GM18867 (cell line): Measurements from ENCODE around the gene KIF5C.

Source experiments
- ATAC-seq: cut with Tn5 transposase; IDR thresholded peaks from one replicate; pipeline ENCODE4 v1.9.1; 2021; ENCODE audit warnings: mild to moderate bottlenecking, moderate library complexity; ENCODE audit not compliant: unreplicated experiment

The KIF5C gene

DNA sequence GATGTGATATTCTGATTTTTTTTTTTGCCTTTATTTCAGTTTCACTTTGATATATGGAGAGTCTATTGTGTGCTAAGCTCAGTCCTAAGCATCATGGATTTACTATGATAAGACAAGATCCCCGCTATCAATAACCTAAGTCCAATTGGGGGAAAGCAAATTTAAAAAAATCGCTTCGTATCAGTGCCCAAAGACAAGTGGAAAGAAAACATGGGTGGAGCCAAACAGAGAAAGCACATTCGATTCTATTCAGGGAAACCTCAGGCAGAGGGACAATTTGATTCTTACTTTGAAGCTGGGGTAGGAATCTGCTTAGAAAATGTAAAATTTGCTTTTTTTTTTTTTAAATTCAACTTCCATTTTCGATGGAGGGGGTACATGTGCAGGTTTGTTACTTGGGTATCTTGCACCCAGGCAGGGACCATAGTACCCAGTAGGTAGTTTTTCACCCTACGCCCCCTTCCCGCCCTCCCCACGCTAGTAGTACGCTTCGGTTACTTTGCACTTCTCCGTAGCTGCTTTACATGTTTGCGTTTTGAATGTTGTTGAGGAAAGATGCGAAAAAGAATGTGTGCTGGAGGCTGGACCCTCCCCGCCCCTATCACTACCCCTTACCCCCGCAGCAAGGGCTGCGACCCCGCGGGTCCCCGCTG is 12.4 kb downstream of the KIF5C start:
- no peak for ATAC-seq

DNA sequence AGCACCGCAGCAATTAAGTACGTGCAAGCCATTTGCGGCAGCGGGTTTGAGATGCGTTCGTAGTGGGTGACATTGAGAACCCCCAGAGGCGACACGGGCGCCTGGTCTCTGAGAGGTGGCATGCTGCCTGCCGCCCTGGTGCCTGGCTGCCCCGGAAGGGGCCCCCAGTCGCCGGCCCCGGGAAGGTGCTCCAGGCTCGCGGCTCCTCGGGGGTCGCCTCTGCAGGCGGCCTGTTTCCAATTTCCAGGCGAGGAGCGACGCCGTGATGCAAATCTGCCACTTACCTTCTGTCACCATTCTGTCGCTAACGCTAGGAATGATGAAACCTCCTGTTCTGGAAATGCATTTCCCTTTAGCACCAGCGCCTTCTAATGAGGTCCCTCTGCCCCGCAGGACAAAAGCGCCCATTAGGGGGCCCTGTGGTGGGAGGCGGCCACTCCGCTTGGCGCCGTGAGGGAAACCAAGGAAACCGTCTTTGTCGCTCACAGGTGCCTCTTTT is 13.0 kb downstream of the KIF5C start:
- no peak for ATAC-seq

DNA sequence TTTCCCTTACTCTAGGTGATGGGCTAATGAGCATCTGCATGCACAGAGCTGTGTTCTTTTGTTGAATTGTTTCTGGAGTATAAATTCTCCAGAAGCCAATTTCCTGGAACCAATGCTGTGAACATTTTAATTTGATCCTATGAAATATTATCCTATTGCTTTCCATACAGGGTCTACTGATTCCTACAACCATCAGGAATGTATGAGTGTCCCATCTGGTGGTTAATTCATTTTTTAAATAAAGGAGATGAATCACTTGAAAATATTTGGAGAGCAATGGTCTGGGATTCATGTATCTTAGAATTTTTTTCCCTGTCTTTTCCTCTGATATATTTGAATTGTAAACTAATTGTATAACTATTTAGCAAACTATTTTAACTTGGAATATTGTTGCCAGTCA is 14.0 kb downstream of the KIF5C start:
- ATAC-seq, result no peak

DNA sequence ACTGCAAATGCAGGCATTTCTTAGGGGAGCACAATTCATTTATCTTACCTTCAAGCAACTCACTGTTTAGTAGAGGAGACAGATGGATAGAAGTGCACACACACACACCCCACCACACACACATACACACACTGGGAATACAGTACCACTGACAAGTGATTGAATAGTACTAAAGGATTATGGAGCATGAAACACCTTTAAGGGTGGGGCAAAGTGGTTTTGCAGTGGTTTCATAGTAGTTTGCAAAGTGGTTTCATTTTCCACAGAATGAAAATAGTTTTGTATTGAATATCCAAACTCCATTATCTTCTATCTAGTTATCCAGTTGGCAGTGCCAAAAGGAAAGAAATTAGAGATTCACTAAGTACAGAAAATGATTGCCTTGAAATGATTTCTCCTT is 18.9 kb downstream of the KIF5C start:
- ATAC-seq, result peak; percentile 48

DNA sequence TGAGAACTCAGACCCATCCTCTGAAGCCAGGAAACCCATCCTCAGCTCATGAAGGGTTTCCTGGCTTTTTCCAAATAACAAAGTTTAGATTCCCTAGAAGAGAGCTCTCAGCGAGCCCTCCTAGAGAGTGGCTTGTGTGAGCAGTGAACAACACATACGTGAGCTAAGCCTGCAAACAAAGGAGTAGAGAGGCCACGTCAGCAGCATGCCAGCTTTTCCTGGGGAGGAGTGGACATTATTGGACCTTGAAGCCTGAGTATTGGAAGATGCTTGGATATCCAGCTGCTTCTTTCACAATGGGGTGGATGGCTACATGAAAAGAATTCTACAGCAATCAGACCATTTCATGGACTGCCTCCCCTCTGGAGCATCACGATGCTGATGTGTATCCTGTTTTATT is 21.1 kb downstream of the KIF5C start:
- no peak for ATAC-seq

DNA sequence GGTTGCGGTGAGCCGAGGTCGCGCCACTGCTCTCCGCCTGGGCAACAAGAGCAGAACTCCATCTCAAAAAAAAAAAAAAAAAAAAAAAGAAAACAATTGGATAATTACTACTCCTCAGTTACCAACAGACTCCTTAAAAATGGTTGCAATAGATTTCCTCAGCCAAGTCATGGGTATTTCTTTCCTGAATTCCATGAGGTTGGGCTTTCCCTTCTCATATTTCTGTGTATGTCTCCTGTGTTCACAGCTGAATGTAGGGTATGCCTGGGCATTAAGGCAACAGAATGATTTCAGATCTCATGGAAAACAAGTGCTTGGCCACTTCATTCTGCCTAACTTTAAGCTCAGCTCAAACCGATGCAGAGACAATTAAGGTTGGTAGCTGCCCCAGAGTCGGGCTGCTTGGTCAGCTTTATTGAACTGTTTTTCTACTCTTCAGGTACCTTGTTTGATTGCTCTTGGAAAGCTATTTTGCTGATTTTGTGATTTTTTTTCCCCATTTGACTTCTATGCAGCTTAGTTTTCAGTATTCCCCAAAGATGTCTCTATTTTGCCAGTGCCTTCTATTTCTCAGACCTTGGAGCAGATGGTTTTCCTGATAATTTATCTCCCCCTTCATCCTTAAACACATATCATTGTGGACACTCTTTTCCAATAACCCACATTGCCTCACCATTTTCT is 24.8 kb downstream of the KIF5C start:
- no peak for ATAC-seq

DNA sequence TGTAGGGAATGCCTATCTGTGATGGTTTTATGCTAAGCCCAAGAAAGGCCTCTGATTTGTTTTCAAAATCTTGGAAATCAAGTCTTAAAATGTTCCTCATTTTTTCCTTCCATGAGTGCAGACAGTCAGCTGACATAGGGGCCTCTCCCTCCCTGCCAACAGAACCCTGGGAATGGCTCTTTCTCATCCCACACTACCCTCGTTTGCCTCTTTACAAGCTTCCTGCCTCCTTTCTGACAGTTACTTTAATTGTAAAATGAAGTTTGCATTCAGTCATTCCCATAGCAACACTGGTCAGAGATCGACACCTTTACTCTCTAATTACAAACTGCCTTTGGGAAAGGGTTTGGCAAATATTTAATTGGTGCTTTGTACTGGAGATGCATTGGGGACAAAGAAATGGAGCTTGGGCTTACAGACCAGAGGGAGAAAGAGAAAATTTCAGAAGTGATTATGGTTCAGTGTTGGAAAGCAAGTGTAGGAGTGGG is 25.4 kb downstream of the KIF5C start:
- no peak for ATAC-seq

DNA sequence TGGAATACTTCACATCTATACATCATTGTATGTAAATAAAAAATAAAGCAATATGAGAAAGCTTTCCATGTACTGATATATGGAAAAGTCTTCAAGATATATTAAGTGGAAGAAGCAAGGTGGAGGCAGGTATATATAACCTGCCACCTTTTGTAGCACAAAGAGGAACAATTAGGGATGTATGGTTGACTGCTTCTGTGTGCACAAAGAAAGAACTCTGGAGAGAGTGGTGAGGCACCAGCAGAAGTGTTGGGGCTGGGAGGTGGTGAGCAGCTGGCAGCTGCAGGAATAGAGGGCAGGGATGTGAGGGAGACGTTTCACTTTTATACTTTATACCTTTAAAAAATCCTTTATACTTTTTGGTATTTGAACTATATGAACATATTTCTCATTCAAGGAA is 26.1 kb downstream of the KIF5C start:
- ATAC-seq, result no peak

DNA sequence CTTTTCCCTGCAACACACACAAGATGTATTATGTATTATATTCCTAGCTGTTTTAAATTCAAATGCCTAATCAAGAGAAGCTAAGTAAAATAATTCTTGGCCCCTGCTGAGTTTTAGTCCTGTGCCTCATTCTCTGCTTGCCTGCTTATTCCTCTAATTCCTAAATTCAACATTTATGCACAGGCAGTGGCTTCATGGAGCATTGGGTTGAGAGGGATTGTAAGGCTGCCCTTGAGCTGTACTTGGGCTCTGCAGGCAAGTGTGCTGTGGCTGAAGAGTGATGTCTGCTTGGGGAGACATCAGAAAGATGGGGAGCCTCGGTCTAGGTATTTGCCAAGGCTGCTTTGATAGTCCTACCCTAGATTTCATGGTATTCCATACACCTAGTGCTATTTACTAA is 27.8 kb downstream of the KIF5C start:
- no peak for ATAC-seq

DNA sequence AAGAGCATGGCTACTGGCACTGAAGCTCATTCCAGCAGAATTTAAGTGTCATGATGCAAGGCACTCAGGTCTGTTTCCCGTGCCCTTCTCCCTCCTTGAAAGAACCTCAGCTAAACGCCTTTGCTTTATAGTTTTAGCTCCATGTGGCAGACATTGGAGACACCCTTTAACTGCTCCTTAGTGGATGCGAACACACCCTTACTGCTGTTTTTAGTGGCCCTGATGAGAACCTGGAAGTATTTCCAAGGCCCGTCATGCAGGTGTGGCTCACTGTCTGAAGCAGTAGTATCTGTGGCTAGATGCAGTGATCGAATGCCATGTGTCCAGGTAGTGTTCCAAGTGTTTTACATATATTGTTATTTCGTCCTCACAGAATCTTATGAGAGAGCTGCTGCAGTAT is 28.3 kb downstream of the KIF5C start:
- no peak for ATAC-seq

DNA sequence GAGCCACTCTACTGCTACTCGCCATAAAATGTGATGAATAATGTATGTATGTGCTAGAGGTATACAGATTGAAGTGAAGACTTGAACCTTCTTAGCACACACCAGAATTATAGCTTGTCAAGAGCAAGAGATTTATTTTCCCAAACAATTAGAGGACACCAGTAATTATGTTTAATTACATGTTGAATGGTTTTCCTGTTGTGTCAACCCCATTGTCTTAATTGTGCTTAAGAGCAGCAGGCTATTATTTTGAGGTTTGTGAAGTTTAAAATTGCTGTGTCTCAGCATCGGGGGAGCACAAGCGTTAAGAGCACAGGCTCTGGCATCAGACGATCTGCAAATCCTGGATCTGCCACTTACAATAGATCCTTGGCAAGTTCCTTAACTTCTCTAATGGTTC is 29.0 kb downstream of the KIF5C start:
- ATAC-seq, result no peak

DNA sequence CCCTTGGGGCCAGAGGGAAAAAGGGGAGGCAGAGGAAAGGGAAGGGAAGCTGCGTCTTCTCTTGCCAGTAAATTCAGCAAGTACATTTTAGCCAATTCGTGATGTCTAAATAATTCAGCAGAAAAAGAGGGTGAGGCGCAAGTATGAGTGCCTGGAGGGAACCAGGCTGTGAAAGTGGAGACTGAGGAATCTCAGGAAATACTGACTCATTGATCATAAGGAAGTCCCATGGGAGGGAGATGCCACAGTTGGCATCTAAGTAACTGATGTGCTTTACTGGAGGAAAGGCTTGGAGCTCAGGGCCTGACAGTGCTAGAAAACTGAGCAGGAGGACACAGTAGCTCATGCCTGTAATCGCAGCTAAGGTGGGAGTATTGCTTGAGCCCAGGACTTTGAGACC is 31.1 kb downstream of the KIF5C start:
- no peak for ATAC-seq

DNA sequence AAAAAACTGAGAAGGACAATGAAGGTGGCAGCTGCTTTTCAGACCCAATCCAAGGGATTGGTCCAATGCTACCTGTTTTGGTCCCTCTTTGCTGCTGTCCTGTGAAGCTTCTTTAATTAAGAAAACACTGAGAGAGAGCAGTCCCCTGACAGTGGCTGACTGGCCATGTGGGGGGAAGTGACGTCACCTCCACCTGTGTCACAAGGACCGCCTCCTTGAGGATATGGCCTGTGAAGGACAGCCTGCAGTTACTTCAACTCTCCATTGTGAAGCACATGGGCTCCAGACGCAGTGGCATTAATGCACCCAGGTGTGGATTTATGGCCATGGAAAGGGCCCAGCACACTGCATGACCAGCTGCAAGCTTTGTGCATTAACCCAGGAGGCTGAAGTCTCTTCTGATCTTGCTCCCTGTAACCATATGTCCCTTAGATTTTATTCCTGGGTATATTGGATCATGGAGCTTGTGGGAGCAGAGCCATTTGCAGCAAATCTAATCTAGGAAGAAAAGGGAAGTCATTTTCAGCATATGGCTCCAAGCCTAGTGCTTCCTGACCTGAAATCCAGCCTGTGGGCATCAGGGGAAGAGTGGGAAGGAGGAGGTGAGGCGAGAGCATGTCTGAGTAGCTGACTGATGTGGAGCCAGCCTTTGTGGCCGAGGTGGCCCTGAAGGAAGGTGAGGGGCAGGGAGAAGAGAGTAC is 32.2 kb downstream of the KIF5C start:
- no peak for ATAC-seq

DNA sequence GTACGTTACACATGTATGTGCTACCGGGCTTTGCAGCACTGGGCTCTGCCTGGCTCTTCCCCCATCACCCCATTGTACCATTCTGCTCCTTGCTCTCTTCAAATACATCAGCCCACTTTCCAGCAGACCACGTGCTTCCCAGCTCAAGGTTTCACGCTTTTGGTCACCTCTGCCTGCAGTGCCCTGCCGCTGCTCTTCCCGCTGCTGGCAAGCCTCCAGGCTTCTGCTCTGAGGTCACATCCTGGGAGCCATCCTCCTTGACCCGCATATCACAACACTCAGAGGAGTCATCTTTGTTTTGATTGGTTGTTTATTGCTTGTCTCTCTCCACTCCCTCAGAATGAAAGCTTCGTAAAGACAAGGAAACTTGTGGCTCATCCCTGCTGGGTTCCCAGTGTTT is 34.1 kb downstream of the KIF5C start:
- no peak for ATAC-seq

DNA sequence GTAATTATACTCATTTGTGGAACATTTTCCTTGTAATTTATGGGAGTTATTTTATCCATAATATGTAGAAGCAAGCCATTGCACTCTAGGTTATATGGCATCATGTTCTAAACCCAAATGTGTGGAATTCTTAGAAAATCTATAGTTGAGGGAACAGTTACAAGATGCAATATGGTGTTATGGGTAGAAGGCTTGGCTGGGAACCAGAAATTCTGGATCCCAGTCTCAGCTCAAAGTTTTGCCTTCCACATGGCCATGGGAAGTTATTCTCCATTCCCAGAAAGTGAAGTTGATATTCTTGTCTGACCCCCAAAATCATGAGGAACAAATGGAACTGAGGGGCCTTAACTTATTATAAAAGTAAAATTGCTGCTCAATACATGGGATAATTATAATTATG is 38.0 kb downstream of the KIF5C start:
- no peak for ATAC-seq

DNA sequence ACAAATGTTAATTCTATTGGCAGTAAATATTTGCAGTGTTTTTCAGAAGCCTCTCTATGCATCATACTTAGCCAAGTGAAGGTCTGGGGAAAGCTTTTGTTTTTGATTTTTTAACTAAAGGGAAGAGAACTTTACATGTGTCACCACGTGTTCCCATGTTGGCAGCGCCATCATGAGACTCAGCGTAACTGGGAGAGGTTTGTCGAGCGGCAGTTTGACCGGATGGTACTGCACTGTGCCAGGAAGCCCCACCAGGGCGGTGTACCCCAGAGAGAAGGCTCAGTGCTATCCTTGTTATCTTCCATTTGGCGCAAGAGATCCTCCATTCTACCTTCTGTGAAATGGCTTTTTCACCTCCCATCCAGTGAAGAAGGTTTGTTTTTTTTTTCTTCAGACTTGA is 38.5 kb downstream of the KIF5C start:
- no peak for ATAC-seq

DNA sequence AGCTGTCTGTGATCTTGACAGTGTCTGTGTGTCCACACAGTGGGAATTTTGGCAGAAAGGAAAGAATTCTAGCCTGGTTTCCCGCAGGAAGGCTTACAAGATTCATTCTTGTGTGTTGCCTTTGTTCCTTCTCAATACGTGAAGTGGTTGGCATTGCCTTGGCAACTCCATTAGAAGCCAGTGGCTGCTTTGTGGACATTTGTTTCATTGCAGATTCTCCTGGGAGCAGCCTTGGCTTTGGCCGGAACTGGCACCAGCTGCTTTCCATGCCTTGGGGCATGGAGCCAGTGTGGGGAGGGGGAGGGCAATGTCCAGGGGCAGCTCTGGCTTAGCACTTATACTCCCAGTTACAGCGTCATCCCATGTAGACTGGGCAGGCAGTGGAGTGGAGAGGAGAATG is 39.4 kb downstream of the KIF5C start:
- ATAC-seq, result no peak

DNA sequence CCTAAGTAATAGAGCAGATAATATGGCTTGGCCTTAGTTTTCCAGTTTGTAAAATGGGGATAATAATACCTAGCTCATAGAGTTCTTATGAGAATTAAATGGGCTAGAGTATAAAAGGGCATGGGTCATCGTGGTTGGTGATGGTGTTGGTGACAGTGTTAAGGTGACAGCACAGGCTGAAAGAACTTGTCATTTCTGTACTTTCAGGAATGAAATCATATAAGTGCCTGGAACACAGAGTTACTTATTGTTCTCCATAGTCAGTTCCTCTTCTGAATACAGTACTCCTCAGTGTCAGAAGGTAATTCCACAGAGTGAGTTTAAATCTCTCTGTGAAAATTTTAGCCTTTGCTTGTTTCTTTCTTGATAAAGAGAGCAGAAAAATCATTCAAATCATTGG is 42.4 kb downstream of the KIF5C start:
- ATAC-seq, result no peak

DNA sequence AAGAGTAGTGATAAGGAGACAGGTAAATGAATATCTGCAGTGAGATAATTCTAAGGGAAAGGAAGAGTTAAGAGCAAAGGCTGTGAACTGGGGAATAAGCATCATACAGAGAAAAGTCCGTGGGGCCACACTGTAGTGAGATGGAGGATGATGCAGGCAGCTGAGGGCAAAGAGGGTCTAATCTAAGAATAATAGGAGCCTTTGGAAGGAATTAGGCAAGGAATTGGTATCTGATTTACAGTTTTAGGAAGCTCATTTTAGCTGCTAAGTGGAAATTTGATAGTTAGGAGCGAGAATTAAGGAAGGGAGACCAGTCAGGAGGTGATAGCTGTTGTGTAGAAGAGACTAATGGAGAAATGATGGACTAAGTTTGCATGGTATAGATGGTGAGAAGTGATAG is 43.5 kb downstream of the KIF5C start:
- ATAC-seq, result no peak

DNA sequence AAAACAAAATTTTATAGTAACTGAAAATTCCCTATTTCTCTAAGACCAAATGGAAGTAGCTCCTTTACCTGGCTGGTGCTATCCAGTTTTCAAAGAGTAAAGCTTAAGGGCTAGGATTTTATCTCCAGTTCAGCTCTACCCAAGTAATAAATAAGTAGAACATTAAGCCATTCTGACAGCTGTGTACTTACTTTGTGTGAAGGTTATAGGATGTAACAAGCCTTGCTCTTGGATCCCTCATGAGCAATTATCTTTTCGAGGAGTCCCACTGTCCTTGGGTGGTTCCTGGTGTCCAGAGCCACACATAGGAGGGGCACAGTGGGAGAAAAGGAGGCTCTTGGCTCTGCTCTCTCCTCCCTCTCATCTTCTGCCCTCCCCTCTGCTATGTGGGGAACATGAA is 45.5 kb downstream of the KIF5C start:
- ATAC-seq, result no peak

DNA sequence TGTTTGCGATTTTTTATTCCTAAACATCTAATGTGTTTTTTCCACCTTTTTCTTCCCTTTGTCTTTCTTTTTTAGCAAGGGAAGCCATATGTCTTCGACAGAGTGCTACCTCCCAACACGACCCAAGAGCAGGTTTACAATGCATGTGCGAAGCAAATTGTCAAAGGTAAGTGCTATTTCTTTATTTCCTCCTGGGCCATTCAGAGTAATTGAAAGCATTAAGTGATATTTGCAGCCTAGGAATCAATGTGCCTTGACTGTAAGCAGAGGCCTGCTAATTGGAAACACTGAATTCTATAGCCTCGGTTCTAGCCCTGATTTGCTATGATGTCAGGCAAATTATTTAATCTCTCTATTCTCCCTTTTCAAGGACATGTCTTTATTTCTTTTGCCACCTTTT is 47.0 kb downstream of the KIF5C start:
- ATAC-seq, result no peak
